Heart left ventricle (tissue), 13 donors: ENCODE measurements around the gene RAB7B.

Experiments used
- POLR2A ChIP-seq, 2 donors: fragments of 450-650 bp; IDR thresholded peaks; one replicate each; pipeline ENCODE4 v1.6.1; 2017; ENCODE audit warnings: antibody characterized with exemption in 2 of 2, mild to moderate bottlenecking in 2 of 2, moderate library complexity in 2 of 2
- TF ChIP-seq, protein P1 (sequence below), 12 donors: fragments of 200-600 bp; sonication (generic) in 4 of 12; IDR thresholded peaks; one replicate each; pipeline versions ENCODE4 v1.5.0 to v1.8.0; 2018 to 2022; ENCODE audit warnings: antibody characterized with exemption in 12 of 12, mild to moderate bottlenecking in 5 of 12
- donor health status: ischemic (EF 13 %, LVEDD 7.1; RV severe dilation, severe dysfunction).
- donor health status: DM: no; HTN: yes; CAD: no.
- donor health status: DM: no; HTN: no; CAD: no.
- donor health status: ischemic (EF 25% LVEDD 6.9; RV normal size, moderate dysfunction).
- donor health status: ischemic (EF 25% LVEDD 5.7; RV mildly dilated, moderate dysfunction).
- donor health status: ischemic (EF 35%, LVEDD 5.7; RV mildly dilated, moderate dysfunction).
- donor health status: nonischemic (EF 11% LVEDD 7.7; RV severe dilation, severe dysfunction).
- donor health status: DM: yes; HTN: yes; CAD: no.
- donor health status: PGD.
- donor health status: ischemic (EF 29% LVEDD 5.4; RV normal size, mild dysfunction).
- donor health status: nonischemic (EF 23%, LVEDD 6.1; RV moderate dilation, normal function).

DNA sequence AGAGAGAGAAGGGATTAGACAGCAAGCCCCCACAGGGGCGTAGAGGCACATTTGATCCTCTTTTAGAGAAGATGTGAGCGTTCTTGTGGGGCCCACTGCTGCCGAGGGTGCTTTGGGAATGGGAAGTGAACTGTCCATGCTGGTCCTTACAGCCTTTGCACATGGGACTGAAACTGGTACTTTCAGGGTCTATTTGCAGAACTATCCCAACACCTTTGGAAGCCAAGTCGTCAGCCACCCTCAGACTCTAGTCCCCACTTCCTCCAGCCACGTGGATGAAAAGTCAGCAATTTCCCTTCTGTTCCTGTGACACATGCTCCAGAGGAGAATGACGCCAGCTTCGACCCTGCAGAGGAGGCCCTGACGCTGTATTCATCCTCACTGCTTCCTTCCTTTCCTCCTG is 2.6 kb upstream of the RAB7B start:
- TF ChIP-seq, protein P1, sequence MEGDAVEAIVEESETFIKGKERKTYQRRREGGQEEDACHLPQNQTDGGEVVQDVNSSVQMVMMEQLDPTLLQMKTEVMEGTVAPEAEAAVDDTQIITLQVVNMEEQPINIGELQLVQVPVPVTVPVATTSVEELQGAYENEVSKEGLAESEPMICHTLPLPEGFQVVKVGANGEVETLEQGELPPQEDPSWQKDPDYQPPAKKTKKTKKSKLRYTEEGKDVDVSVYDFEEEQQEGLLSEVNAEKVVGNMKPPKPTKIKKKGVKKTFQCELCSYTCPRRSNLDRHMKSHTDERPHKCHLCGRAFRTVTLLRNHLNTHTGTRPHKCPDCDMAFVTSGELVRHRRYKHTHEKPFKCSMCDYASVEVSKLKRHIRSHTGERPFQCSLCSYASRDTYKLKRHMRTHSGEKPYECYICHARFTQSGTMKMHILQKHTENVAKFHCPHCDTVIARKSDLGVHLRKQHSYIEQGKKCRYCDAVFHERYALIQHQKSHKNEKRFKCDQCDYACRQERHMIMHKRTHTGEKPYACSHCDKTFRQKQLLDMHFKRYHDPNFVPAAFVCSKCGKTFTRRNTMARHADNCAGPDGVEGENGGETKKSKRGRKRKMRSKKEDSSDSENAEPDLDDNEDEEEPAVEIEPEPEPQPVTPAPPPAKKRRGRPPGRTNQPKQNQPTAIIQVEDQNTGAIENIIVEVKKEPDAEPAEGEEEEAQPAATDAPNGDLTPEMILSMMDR (IDR thresholded peaks at IDR 0.05) = no peak
- TF ChIP-seq POLR2A (IDR thresholded peaks at IDR 0.05) = no peak
